ENCODE data around the gene MTCH1.

GRCh38 chr6:36986704-36987047 lies 680 bp upstream of the MTCH1 start:
- no peak for TF ChIP-seq POLR2AphosphoS5 (IDR thresholded peaks at IDR 0.05)
- no peak for TF ChIP-seq CTCF (IDR thresholded peaks at IDR 0.05)

All from sigmoid colon (tissue), 4 donors.